GM19395 (cell line): ENCODE measurements around the gene SH2D7.
A peak's percentile ranks its signal among the peaks of the same experiment; 100 is the strongest.

Experiments
- ATAC-seq: cut with Tn5 transposase; IDR thresholded peaks from one replicate; pipeline ENCODE4 v1.9.1; 2021; ENCODE audit warnings: mild to moderate bottlenecking, moderate library complexity; ENCODE audit not compliant: unreplicated experiment

SH2D7 gene

GRCh38 chr15:78060232-78060631 is 32.1 kb upstream of the SH2D7 start:
- ATAC-seq = no peak

GRCh38 chr15:78061963-78062427 is 30.4 kb upstream of the SH2D7 start:
- peak; percentile 48 for ATAC-seq

GRCh38 chr15:78063217-78063616 is 29.1 kb upstream of the SH2D7 start:
- no peak for ATAC-seq

GRCh38 chr15:78063970-78064385 is 28.4 kb upstream of the SH2D7 start:
- ATAC-seq = no peak

- no peak for ATAC-seq
Observed at GRCh38 chr15:78064544-78064943, 27.8 kb upstream of the SH2D7 start.

GRCh38 chr15:78065284-78065872 is 27.0 kb upstream of the SH2D7 start:
- no peak for ATAC-seq

GRCh38 chr15:78065973-78066946 is 26.1 kb upstream of the SH2D7 start:
- peak; percentile 62 for ATAC-seq

- no peak for ATAC-seq
Observed at GRCh38 chr15:78067328-78068228, 24.8 kb upstream of the SH2D7 start.

- peak; percentile 16 for ATAC-seq
Observed at GRCh38 chr15:78069052-78069414, 23.3 kb upstream of the SH2D7 start.

GRCh38 chr15:78069462-78070029 is 22.8 kb upstream of the SH2D7 start:
- no peak for ATAC-seq

- no peak for ATAC-seq
Observed at GRCh38 chr15:78070049-78070700, 22.2 kb upstream of the SH2D7 start.

GRCh38 chr15:78071383-78071782 is 21.0 kb upstream of the SH2D7 start:
- ATAC-seq = no peak

GRCh38 chr15:78072080-78072892 is 20.1 kb upstream of the SH2D7 start:
- no peak for ATAC-seq

GRCh38 chr15:78073046-78073787 is 19.1 kb upstream of the SH2D7 start:
- no peak for ATAC-seq

- ATAC-seq = no peak
Observed at GRCh38 chr15:78075490-78076230, 16.7 kb upstream of the SH2D7 start.

- ATAC-seq = peak; percentile 24
Observed at GRCh38 chr15:78076231-78077052, 15.9 kb upstream of the SH2D7 start.
